MCF 10A (cell line): ENCODE measurements around the gene STK33. TPM values are rescaled to one million over a fixed set of nuclear protein-coding genes. Genes with fewer than 3 reads are reported as not detected.

Experiments
- BruUV-seq: library from RNA; stranded (reverse); fragments of 400-500 nt; replicated peaks from 2 replicates; lab custom pipeline; 2021; lab: Mats Ljungman, UMichigan
- CTCF ChIA-PET: fragments of 300-600 bp; sonication (Branson Sonifier 250); formaldehyde crosslinking; extraction: SDS; loops from one replicate; lab custom pipeline; 2021; ENCODE audit warnings: antibody characterized with exemption, inconsistent platforms; lab: Yijun Ruan, JAX
- POLR2A ChIA-PET: fragments of 300-600, 350-650 bp; sonication (Branson Sonifier 250); formaldehyde crosslinking; extraction: SDS; loops from one replicate; lab custom pipeline; 2020; ENCODE audit warnings: antibody characterized with exemption, inconsistent platforms; lab: Yijun Ruan, JAX
- DNase-seq: peaks from one replicate; pipeline ENCODE4 v3.0.0-alpha.2; 2018; ENCODE audit not compliant: unreplicated experiment
- H3K27ac Mint-ChIP-seq: one replicate; pipeline ENCODE4 v1.8.0; 2022; ENCODE audit warnings: mild to moderate bottlenecking, low read depth, mixed read lengths; ENCODE audit not compliant: unreplicated experiment
- H3K27me3 Mint-ChIP-seq: one replicate; pipeline ENCODE4 v1.8.0; 2022; ENCODE audit warnings: mixed read lengths; ENCODE audit not compliant: insufficient read depth, unreplicated experiment
- H3K36me3 Mint-ChIP-seq: one replicate; pipeline ENCODE4 v1.8.0; 2022; ENCODE audit warnings: mild to moderate bottlenecking, moderate library complexity, mixed read lengths; ENCODE audit not compliant: insufficient read depth, unreplicated experiment
- H3K4me1 Mint-ChIP-seq: one replicate; pipeline ENCODE4 v1.8.0; 2022; ENCODE audit warnings: mixed read lengths; ENCODE audit not compliant: insufficient read depth, unreplicated experiment
- H3K4me3 Mint-ChIP-seq: one replicate; pipeline ENCODE4 v1.8.0; 2022; ENCODE audit warnings: mild to moderate bottlenecking, moderate library complexity, mixed read lengths; ENCODE audit not compliant: unreplicated experiment
- H3K9me3 Mint-ChIP-seq: one replicate; pipeline ENCODE4 v1.8.0; 2022; ENCODE audit warnings: mixed read lengths; ENCODE audit not compliant: unreplicated experiment
- CTCF ChIP-seq: fragments of 200-600 bp; IDR thresholded peaks from one replicate; pipeline ENCODE4 v1.8.0; 2022; ENCODE audit warnings: antibody characterized with exemption, mild to moderate bottlenecking; ENCODE audit not compliant: unreplicated experiment
- intact Hi-C: fragments of 100-400 bp; cut with micrococcal nuclease; formaldehyde crosslinking; loops from 2 replicates; pipeline ENCODE4 v1.14.1; 2022
- total RNA-seq: library from RNA; stranded (reverse); gene quantifications from 2 replicates; pipeline ENCODE4 v1.2.3, GENCODE V29; 2022

Gene STK33
- total RNA-seq, 1 experiment from 2014 or later: 0.58 TPM

DNA sequence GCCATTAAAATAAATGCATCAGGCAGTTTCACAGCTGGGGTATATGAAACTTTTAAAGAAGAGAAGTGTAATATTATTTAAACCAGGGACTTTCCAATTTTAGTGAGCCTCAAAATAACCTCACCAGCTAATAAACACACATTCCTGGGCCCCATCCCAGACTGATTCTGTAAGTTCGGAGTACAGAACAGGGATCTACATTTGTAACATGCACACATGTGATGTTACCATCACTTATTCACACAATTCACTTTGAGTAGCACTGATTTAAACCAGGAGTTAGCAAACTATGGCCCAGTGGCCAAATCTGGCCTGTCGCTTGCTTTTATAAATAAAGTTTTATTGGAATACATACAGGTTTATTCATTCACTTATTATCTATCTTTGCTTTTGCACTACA, 62.0 kb downstream of the STK33 start:
- Mint-ChIP-seq H3K27ac (no peak overlapping the region), H3K4me3 (no peak overlapping the region), H3K4me1 (no peaks in the 10 kb centered on the region), H3K9me3 (no peaks in the 10 kb centered on the region), H3K36me3 (no peaks in the 10 kb centered on the region), H3K27me3 (peaks cover 40% of the 10 kb centered on the region)
- POLR2A ChIA-PET: no interaction called here
- intact Hi-C loops: no loop called here
- DNase-seq: no peak
- no TSS peak for BruUV-seq
- TF ChIP-seq CTCF: no peak
- CTCF ChIA-PET: no interaction called here

- DNase-seq: peak; percentile 4
- Mint-ChIP-seq H3K4me1 (no peaks in the 10 kb centered on the region), H3K4me3 (no peak overlapping the region), H3K27ac (no peak overlapping the region), H3K27me3 (peaks cover 38% of the 10 kb centered on the region), H3K36me3 (no peaks in the 10 kb centered on the region), H3K9me3 (no peaks in the 10 kb centered on the region)
- no peak for TF ChIP-seq CTCF
- intact Hi-C loops: no loop called here
- ChIA-PET POLR2A (no interaction called here), CTCF (interaction anchor here (0.7 to 1.8 kb wide), 3 partner anchors 36 to 432 kb away, joined by 3 read pairs; no protein-coding TSS in a partner anchor)
- BruUV-seq: no TSS peak
Observed at GRCh38 chr11:8531312-8531711, 62.7 kb downstream of the STK33 start.

- H3K4me3 Mint-ChIP-seq: no peak overlapping the region
- no peak for DNase-seq
- POLR2A ChIA-PET: no interaction called here
- H3K4me1 Mint-ChIP-seq: no peaks in the 10 kb centered on the region
- H3K9me3 Mint-ChIP-seq: no peaks in the 10 kb centered on the region
- TF ChIP-seq CTCF: no peak
- H3K27me3 Mint-ChIP-seq: peaks cover 27% of the 10 kb centered on the region
- H3K36me3 Mint-ChIP-seq: no peaks in the 10 kb centered on the region
- intact Hi-C loops: no loop called here
- no TSS peak for BruUV-seq
- CTCF ChIA-PET: interaction anchor here (1.3 kb wide), 1 partner anchor 39 kb away, joined by 6 read pairs; no protein-coding TSS in a partner anchor
- H3K27ac Mint-ChIP-seq: no peak overlapping the region
Observed at GRCh38 chr11:8527939-8528338, 66.1 kb downstream of the STK33 start.

GRCh38 chr11:8523396-8523795, 70.6 kb downstream of the STK33 start:
- Mint-ChIP-seq H3K36me3 (no peaks in the 10 kb centered on the region), H3K9me3 (no peaks in the 10 kb centered on the region), H3K27ac (no peak overlapping the region), H3K27me3 (peaks cover 30% of the 10 kb centered on the region), H3K4me3 (no peak overlapping the region), H3K4me1 (no peaks in the 10 kb centered on the region)
- CTCF ChIA-PET: no interaction called here
- intact Hi-C loops: no loop called here
- no peak for TF ChIP-seq CTCF
- BruUV-seq: no TSS peak
- no peak for DNase-seq
- POLR2A ChIA-PET: no interaction called here
